ENCODE data around the gene CEP76.

GRCh38 chr18:12747530-12748315 is 45.2 kb upstream of the CEP76 start:
- TF ChIP-seq CTCF (IDR thresholded peaks at IDR 0.05) (no peak), EZH2 (IDR thresholded peaks at IDR 0.05; ENCODE audit: borderline replicate concordance, insufficient read depth, low read depth, low read length, poor library complexity, severe bottlenecking) (no peak)

Data from B cell (primary cell).